Lower leg skin (tissue), 3 donors: ENCODE results near the gene ECT2.

Experiments
- CTCF ChIP-seq, 3 donors: fragments of 450-650 bp; IDR thresholded peaks; one replicate each; pipeline ENCODE4 v1.5.1; 2016; ENCODE audit warnings: antibody characterized with exemption in 3 of 3, mild to moderate bottlenecking in 3 of 3, moderate library complexity in 2 of 3
- POLR2A ChIP-seq, 2 donors: fragments of 450-650 bp; IDR thresholded peaks; one replicate each; pipeline ENCODE4 v1.6.1; 2016 to 2017; ENCODE audit warnings: antibody characterized with exemption in 2 of 2, mild to moderate bottlenecking in 1 of 2, moderate library complexity in 1 of 2

- no peak for TF ChIP-seq CTCF (IDR thresholded peaks at IDR 0.05)
- TF ChIP-seq POLR2A (IDR thresholded peaks at IDR 0.05): no peak
These were observed 46.5 kb upstream of the ECT2 start for GRCh38 chr3:172704001-172704400.
